ENCODE measurements around the gene COIL. TPM values are rescaled to one million over a fixed set of nuclear protein-coding genes. Genes with fewer than 3 reads are reported as not detected.

The COIL gene
- total and polyA plus RNA-seq, 4 donors: 7.2 to 21.4 (median 9.7) TPM

DNA sequence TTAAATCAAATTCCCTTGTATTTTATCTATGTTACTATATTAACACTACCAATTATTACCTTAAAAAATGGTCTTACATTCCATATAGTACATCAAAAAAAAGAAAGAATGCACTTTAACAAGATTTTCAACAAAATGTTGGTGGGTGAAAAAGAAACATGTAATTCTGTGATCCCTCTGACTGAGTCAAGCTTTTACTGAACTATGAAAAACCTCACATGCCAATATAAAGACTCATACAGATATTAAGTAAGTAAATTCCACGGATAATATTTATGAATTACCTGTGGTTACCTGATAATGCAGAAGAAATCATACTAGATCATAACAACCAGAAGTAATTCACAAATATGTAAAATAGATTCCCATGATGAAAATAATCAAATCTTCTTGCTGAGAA lies 12.4 kb downstream of the COIL start:
- peaks cover 7 to 26% (median 21%) of the 10 kb centered on the region in 4 donors for H3K36me3 ChIP-seq (ENCODE audit: control insufficient read depth in 4 of 4, insufficient read depth in 4 of 4, low read length in 4 of 4)
- H3K9ac ChIP-seq (ENCODE audit: insufficient read depth in 1 of 2, low read length in 2 of 2): no peak overlapping the region
- no peak overlapping the region for H3K27ac ChIP-seq (ENCODE audit: low read depth in 1 of 2, low read length in 1 of 2)
- no peak overlapping the region for H3K4me3 ChIP-seq
- H3K9me3 ChIP-seq (ENCODE audit: control insufficient read depth in 4 of 4, insufficient read depth in 3 of 4, low read length in 3 of 4): no peaks in the 10 kb centered on the region
- TF ChIP-seq, protein P1, sequence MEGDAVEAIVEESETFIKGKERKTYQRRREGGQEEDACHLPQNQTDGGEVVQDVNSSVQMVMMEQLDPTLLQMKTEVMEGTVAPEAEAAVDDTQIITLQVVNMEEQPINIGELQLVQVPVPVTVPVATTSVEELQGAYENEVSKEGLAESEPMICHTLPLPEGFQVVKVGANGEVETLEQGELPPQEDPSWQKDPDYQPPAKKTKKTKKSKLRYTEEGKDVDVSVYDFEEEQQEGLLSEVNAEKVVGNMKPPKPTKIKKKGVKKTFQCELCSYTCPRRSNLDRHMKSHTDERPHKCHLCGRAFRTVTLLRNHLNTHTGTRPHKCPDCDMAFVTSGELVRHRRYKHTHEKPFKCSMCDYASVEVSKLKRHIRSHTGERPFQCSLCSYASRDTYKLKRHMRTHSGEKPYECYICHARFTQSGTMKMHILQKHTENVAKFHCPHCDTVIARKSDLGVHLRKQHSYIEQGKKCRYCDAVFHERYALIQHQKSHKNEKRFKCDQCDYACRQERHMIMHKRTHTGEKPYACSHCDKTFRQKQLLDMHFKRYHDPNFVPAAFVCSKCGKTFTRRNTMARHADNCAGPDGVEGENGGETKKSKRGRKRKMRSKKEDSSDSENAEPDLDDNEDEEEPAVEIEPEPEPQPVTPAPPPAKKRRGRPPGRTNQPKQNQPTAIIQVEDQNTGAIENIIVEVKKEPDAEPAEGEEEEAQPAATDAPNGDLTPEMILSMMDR (IDR thresholded peaks at IDR 0.05; ENCODE audit: control extremely low read depth, extremely low read depth): no peak
- no peaks in the 10 kb centered on the region for H3K27me3 ChIP-seq (ENCODE audit: control insufficient read depth in 3 of 3, insufficient read depth in 3 of 3, low read length in 2 of 3)
- DNase-seq (no peak), ATAC-seq (ENCODE audit: insufficient read depth, low FRiP score) (no peak)
- no peaks in the 10 kb centered on the region for H3K4me1 ChIP-seq (ENCODE audit: control insufficient read depth in 5 of 5, insufficient read depth in 5 of 5, low read length in 5 of 5)
- 98 to 100% methylated on average over 1 of the region's 1 CpG for WGBS, 2 donors

DNA sequence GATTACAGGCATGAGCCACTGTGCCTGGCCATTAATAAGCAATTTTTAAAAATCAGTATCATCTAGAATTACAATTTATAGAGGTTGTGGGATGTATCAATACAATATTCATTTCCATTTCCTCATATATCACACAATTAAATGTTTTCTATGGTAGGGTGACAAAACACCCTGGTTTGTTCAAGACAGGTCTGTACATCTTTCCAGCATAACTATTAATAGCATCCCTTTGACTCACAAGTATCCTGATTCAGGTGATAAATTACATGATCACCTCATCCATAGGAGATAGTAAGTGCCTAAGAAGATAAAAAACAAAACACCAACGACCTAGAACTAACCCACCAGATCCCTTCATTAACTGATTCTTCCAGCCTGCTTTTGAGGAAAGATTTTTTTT lies 13.1 kb downstream of the COIL start:
- Histone ChIP-seq H3K9ac (ENCODE audit: insufficient read depth in 1 of 2, low read length in 2 of 2) (no peak overlapping the region), H3K4me3 (no peak overlapping the region), H3K27ac (ENCODE audit: low read depth in 1 of 2, low read length in 1 of 2) (no peak overlapping the region), H3K36me3 (ENCODE audit: control insufficient read depth in 4 of 4, insufficient read depth in 4 of 4, low read length in 4 of 4) (peaks cover 11 to 30% (median 22%) of the 10 kb centered on the region in 4 donors), H3K4me1 (ENCODE audit: control insufficient read depth in 5 of 5, insufficient read depth in 5 of 5, low read length in 5 of 5) (no peaks in the 10 kb centered on the region), H3K9me3 (ENCODE audit: control insufficient read depth in 4 of 4, insufficient read depth in 3 of 4, low read length in 3 of 4) (no peaks in the 10 kb centered on the region), H3K27me3 (ENCODE audit: control insufficient read depth in 3 of 3, insufficient read depth in 3 of 3, low read length in 2 of 3) (no peaks in the 10 kb centered on the region)
- TF ChIP-seq, protein P1 (IDR thresholded peaks at IDR 0.05; ENCODE audit: control extremely low read depth, extremely low read depth): no peak
- DNase-seq (no peak), ATAC-seq (ENCODE audit: insufficient read depth, low FRiP score) (no peak)
- 66 to 84% methylated on average over 1 of the region's 1 CpG for WGBS, 2 donors

DNA sequence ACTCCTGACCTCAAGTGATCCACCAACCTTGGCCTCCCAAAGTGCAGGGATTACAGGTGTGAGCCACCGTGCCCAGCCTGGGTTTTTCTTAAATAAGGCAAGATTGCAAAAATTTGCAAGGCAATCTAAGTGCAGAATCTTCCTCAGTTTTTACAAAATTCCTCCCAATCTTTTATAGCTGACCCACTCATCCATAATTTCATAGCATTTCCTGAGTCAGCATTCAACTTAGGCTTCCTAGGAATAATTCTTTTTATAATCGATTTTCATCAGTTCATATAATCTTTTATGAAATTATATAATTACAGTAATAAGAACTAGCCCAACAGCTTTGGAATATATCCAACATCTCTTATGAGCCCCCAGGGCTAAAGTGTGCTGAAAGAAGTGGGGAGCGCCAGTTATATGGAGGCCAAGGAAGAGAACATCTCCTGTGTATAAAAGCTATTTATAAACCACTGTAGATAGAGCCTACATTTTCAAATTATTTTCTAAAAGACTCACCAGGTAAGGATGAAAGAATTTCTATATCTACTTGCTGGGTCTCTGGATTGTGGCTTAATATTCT lies 14.8 kb downstream of the COIL start:
- Histone ChIP-seq H3K4me3 (no peak overlapping the region), H3K4me1 (ENCODE audit: control insufficient read depth in 5 of 5, insufficient read depth in 5 of 5, low read length in 5 of 5) (no peaks in the 10 kb centered on the region), H3K27me3 (ENCODE audit: control insufficient read depth in 3 of 3, insufficient read depth in 3 of 3, low read length in 2 of 3) (no peaks in the 10 kb centered on the region), H3K36me3 (ENCODE audit: control insufficient read depth in 4 of 4, insufficient read depth in 4 of 4, low read length in 4 of 4) (peaks cover 16 to 37% (median 28%) of the 10 kb centered on the region in 4 donors), H3K27ac (ENCODE audit: low read depth in 1 of 2, low read length in 1 of 2) (no peak overlapping the region), H3K9ac (ENCODE audit: insufficient read depth in 1 of 2, low read length in 2 of 2) (no peak overlapping the region), H3K9me3 (ENCODE audit: control insufficient read depth in 4 of 4, insufficient read depth in 3 of 4, low read length in 3 of 4) (no peaks in the 10 kb centered on the region)
- TF ChIP-seq, protein P1 (IDR thresholded peaks at IDR 0.05; ENCODE audit: control extremely low read depth, extremely low read depth): no peak
- 98 to 99% methylated on average over 3 of the region's 3 CpGs for WGBS, 2 donors
- no peak for DNase-seq
- ATAC-seq (ENCODE audit: insufficient read depth, low FRiP score): no peak
